ENCODE data around the gene STK16.

The STK16 gene

GRCh38 chr2:219289537-219290361 lies 44.5 kb downstream of the STK16 start:
- no peak for DNase-seq

- DNase-seq: no peak
These were observed 45.3 kb downstream of the STK16 start for GRCh38 chr2:219290381-219291171.

GRCh38 chr2:219291394-219291793 lies 46.1 kb downstream of the STK16 start:
- no peak for DNase-seq

GRCh38 chr2:219291910-219292490 lies 46.7 kb downstream of the STK16 start:
- DNase-seq: no peak

GRCh38 chr2:219292616-219293015 lies 47.3 kb downstream of the STK16 start:
- no peak for DNase-seq

- DNase-seq: no peak
These were observed 48.5 kb downstream of the STK16 start for GRCh38 chr2:219293736-219294231.

- DNase-seq: peak; percentile 89
These were observed 49.4 kb downstream of the STK16 start for GRCh38 chr2:219294356-219295351.

GRCh38 chr2:219296142-219296541 lies 50.9 kb downstream of the STK16 start:
- DNase-seq: no peak

- no peak for DNase-seq
These were observed 51.5 kb downstream of the STK16 start for GRCh38 chr2:219296631-219297391.

- no peak for DNase-seq
These were observed 52.6 kb downstream of the STK16 start for GRCh38 chr2:219297766-219298456.

- DNase-seq: peak; percentile 87
These were observed 53.6 kb downstream of the STK16 start for GRCh38 chr2:219298759-219299371.

GRCh38 chr2:219299372-219299760 lies 54.1 kb downstream of the STK16 start:
- no peak for DNase-seq
